Activated naive CD8-positive, alpha-beta T cell (primary cell): ENCODE data around the gene ELF2.
"Not testable (repeated sequence)": the region's sequence is repeated elsewhere in the genome, so short reads cannot be mapped to it uniquely, and the experiment has no call there.

Experiments
- H3K27ac Mint-ChIP-seq: one replicate; pipeline ENCODE4 v1.8.0; 2021; ENCODE audit warnings: mixed read lengths
- H3K27me3 Mint-ChIP-seq: one replicate; pipeline ENCODE4 v1.8.0; 2021; ENCODE audit warnings: mixed read lengths
- H3K36me3 Mint-ChIP-seq: one replicate; pipeline ENCODE4 v1.8.0; 2021; ENCODE audit warnings: mixed read lengths
- H3K4me1 Mint-ChIP-seq: one replicate; pipeline ENCODE4 v1.8.0; 2021; ENCODE audit warnings: low read depth, mixed read lengths
- H3K4me3 Mint-ChIP-seq: one replicate; pipeline ENCODE4 v1.8.0; 2021; ENCODE audit warnings: mild to moderate bottlenecking, mixed read lengths
- H3K9me3 Mint-ChIP-seq: one replicate; pipeline ENCODE4 v1.8.0; 2021; ENCODE audit warnings: low read depth, mixed read lengths

ELF2 gene

GRCh38 chr4:139036885-139037284, 140.1 kb downstream of the ELF2 start:
- Mint-ChIP-seq H3K4me1 (peaks cover 10% of the 10 kb centered on the region), H3K4me3 (no peak overlapping the region), H3K9me3 (no peaks in the 10 kb centered on the region), H3K27ac (no peak overlapping the region), H3K27me3 (no peaks in the 10 kb centered on the region), H3K36me3 (no peaks in the 10 kb centered on the region)

GRCh38 chr4:139035650-139036049, 141.4 kb downstream of the ELF2 start:
- H3K36me3 Mint-ChIP-seq = no peaks in the 10 kb centered on the region
- H3K27ac Mint-ChIP-seq = no peak overlapping the region

GRCh38 chr4:139030614-139031235, 146.3 kb downstream of the ELF2 start:
- Mint-ChIP-seq H3K27ac (no peak overlapping the region), H3K27me3 (no peaks in the 10 kb centered on the region), H3K4me3 (no peak overlapping the region)

More at GRCh38 chr4:139035650-139036049, 141.4 kb downstream of the ELF2 start:
- H3K27me3 Mint-ChIP-seq = no peaks in the 10 kb centered on the region
- no peak overlapping the region for H3K4me3 Mint-ChIP-seq
- peaks cover 9% of the 10 kb centered on the region for H3K4me1 Mint-ChIP-seq
- no peaks in the 10 kb centered on the region for H3K9me3 Mint-ChIP-seq

GRCh38 chr4:139029866-139030363, 147.1 kb downstream of the ELF2 start:
- not testable (repeated sequence) for H3K27me3 Mint-ChIP-seq, H3K4me1 Mint-ChIP-seq, H3K27ac Mint-ChIP-seq, H3K36me3 Mint-ChIP-seq, H3K9me3 Mint-ChIP-seq, H3K4me3 Mint-ChIP-seq

More at GRCh38 chr4:139030614-139031235, 146.3 kb downstream of the ELF2 start:
- H3K36me3 Mint-ChIP-seq = no peaks in the 10 kb centered on the region
- peaks cover 10% of the 10 kb centered on the region for H3K4me1 Mint-ChIP-seq
- H3K9me3 Mint-ChIP-seq = no peaks in the 10 kb centered on the region

- no peaks in the 10 kb centered on the region for H3K27me3 Mint-ChIP-seq
- no peak overlapping the region for H3K4me3 Mint-ChIP-seq
- H3K9me3 Mint-ChIP-seq = no peaks in the 10 kb centered on the region
- no peak overlapping the region for H3K27ac Mint-ChIP-seq
- peaks cover 4% of the 10 kb centered on the region for H3K4me1 Mint-ChIP-seq
- H3K36me3 Mint-ChIP-seq = no peaks in the 10 kb centered on the region
These were observed 148.8 kb downstream of the ELF2 start for GRCh38 chr4:139028191-139028661.

- no peaks in the 10 kb centered on the region for H3K27me3 Mint-ChIP-seq
- H3K4me3 Mint-ChIP-seq = no peak overlapping the region
- no peaks in the 10 kb centered on the region for H3K9me3 Mint-ChIP-seq
- H3K4me1 Mint-ChIP-seq = peaks cover 6% of the 10 kb centered on the region
- no peak overlapping the region for H3K27ac Mint-ChIP-seq
- H3K36me3 Mint-ChIP-seq = no peaks in the 10 kb centered on the region
These were observed 149.2 kb downstream of the ELF2 start for GRCh38 chr4:139027776-139028175.

GRCh38 chr4:139025841-139026240, 151.2 kb downstream of the ELF2 start:
- Mint-ChIP-seq H3K9me3 (no peaks in the 10 kb centered on the region), H3K27me3 (no peaks in the 10 kb centered on the region), H3K4me3 (no peak overlapping the region), H3K36me3 (no peaks in the 10 kb centered on the region), H3K4me1 (peaks cover 5% of the 10 kb centered on the region), H3K27ac (no peak overlapping the region)

GRCh38 chr4:139024686-139025085, 152.3 kb downstream of the ELF2 start:
- Mint-ChIP-seq H3K27ac (no peak overlapping the region), H3K9me3 (no peaks in the 10 kb centered on the region), H3K36me3 (no peaks in the 10 kb centered on the region), H3K27me3 (no peaks in the 10 kb centered on the region), H3K4me1 (peaks cover 11% of the 10 kb centered on the region), H3K4me3 (no peak overlapping the region)

GRCh38 chr4:139022835-139023234, 154.2 kb downstream of the ELF2 start:
- Mint-ChIP-seq H3K36me3 (peaks cover 4% of the 10 kb centered on the region), H3K4me3 (no peak overlapping the region), H3K27me3 (no peaks in the 10 kb centered on the region), H3K9me3 (no peaks in the 10 kb centered on the region), H3K4me1 (peaks cover 25% of the 10 kb centered on the region), H3K27ac (no peak overlapping the region)

GRCh38 chr4:139021071-139021470, 155.9 kb downstream of the ELF2 start:
- H3K27ac Mint-ChIP-seq, H3K4me3 Mint-ChIP-seq, H3K9me3 Mint-ChIP-seq, H3K36me3 Mint-ChIP-seq, H3K27me3 Mint-ChIP-seq: not testable (repeated sequence)
- H3K4me1 Mint-ChIP-seq = peaks cover 31% of the 10 kb centered on the region

GRCh38 chr4:139020384-139020783, 156.6 kb downstream of the ELF2 start:
- H3K36me3 Mint-ChIP-seq = peaks cover 4% of the 10 kb centered on the region
- H3K27me3 Mint-ChIP-seq = no peaks in the 10 kb centered on the region
- no peaks in the 10 kb centered on the region for H3K9me3 Mint-ChIP-seq
- no peak overlapping the region for H3K4me3 Mint-ChIP-seq
- H3K4me1 Mint-ChIP-seq = peaks cover 31% of the 10 kb centered on the region
- H3K27ac Mint-ChIP-seq = no peak overlapping the region

- no peaks in the 10 kb centered on the region for H3K27me3 Mint-ChIP-seq
- no peak overlapping the region for H3K27ac Mint-ChIP-seq
- peak overlapping the region; percentile 69 for H3K4me3 Mint-ChIP-seq
- peaks cover 4% of the 10 kb centered on the region for H3K36me3 Mint-ChIP-seq
- no peaks in the 10 kb centered on the region for H3K9me3 Mint-ChIP-seq
- peaks cover 42% of the 10 kb centered on the region for H3K4me1 Mint-ChIP-seq
These were observed 157.9 kb downstream of the ELF2 start for GRCh38 chr4:139018971-139019758.

GRCh38 chr4:139018501-139018900, 158.5 kb downstream of the ELF2 start:
- Mint-ChIP-seq H3K36me3 (peaks cover 4% of the 10 kb centered on the region), H3K4me1 (peaks cover 49% of the 10 kb centered on the region), H3K27ac (peak overlapping the region; percentile 51), H3K9me3 (no peaks in the 10 kb centered on the region), H3K4me3 (peak overlapping the region; percentile 69), H3K27me3 (no peaks in the 10 kb centered on the region)

- no peak overlapping the region for H3K27ac Mint-ChIP-seq
- H3K9me3 Mint-ChIP-seq = no peaks in the 10 kb centered on the region
- H3K36me3 Mint-ChIP-seq = peaks cover 4% of the 10 kb centered on the region
- H3K4me3 Mint-ChIP-seq = peak overlapping the region; percentile 69
- no peaks in the 10 kb centered on the region for H3K27me3 Mint-ChIP-seq
- peaks cover 46% of the 10 kb centered on the region for H3K4me1 Mint-ChIP-seq
These were observed 159.2 kb downstream of the ELF2 start for GRCh38 chr4:139017861-139018260.

GRCh38 chr4:139015948-139016471, 161.0 kb downstream of the ELF2 start:
- Mint-ChIP-seq H3K27ac (peak overlapping the region; percentile 87), H3K9me3 (no peaks in the 10 kb centered on the region), H3K27me3 (no peaks in the 10 kb centered on the region), H3K4me1 (peaks cover 46% of the 10 kb centered on the region), H3K4me3 (peak overlapping the region; percentile 94), H3K36me3 (peaks cover 4% of the 10 kb centered on the region)
